IPS DF 19.7 (cell line): ENCODE data around the gene ZNF324B.
"Not testable (repeated sequence)": the region's sequence is repeated elsewhere in the genome, so short reads cannot be mapped to it uniquely, and the experiment has no call there.

Source experiments
- DNase-seq: peaks from one replicate; pipeline ENCODE4 v3.0.0-alpha.2; 2013; ENCODE audit warnings: low read depth, low spot score

ZNF324B gene

GRCh38 chr19:58453743-58454142, 2.3 kb downstream of the ZNF324B start:
- DNase-seq = no peak

- no peak for DNase-seq
Measured at GRCh38 chr19:58455306-58455705, 3.9 kb downstream of the ZNF324B start.

- DNase-seq = no peak
Measured at GRCh38 chr19:58456111-58456510, 4.7 kb downstream of the ZNF324B start.

- DNase-seq = no peak
Measured at GRCh38 chr19:58460039-58460438, 8.6 kb downstream of the ZNF324B start.

GRCh38 chr19:58466089-58466759, 14.8 kb downstream of the ZNF324B start:
- DNase-seq = no peak

GRCh38 chr19:58466760-58467589, 15.6 kb downstream of the ZNF324B start, which contains the start of gene ZNF324:
TSS of gene ZNF324 (plus strand) at chr19:58467080. CDS start at chr19:58469186, 2,106 bp downstream.
- peak; percentile 88 for DNase-seq

- no peak for DNase-seq
Measured at GRCh38 chr19:58468216-58468839, 16.9 kb downstream of the ZNF324B start.

GRCh38 chr19:58469241-58470013, 18.0 kb downstream of the ZNF324B start:
- no peak for DNase-seq

- DNase-seq = not testable (repeated sequence)
Measured at GRCh38 chr19:58470837-58471543, 19.6 kb downstream of the ZNF324B start.

GRCh38 chr19:58471736-58472135, 20.3 kb downstream of the ZNF324B start:
- DNase-seq = no peak

- DNase-seq = no peak
Measured at GRCh38 chr19:58473775-58474174, 22.4 kb downstream of the ZNF324B start.

GRCh38 chr19:58474291-58474996, 23.0 kb downstream of the ZNF324B start:
- DNase-seq = no peak

- DNase-seq = no peak
Measured at GRCh38 chr19:58474997-58475713, 23.7 kb downstream of the ZNF324B start.

- DNase-seq = peak; percentile 88
Measured at GRCh38 chr19:58475714-58476497, 24.5 kb downstream of the ZNF324B start, which contains the start of gene ZNF446. TSS of gene ZNF446 (plus strand) at chr19:58476352. CDS start at chr19:58477219, 867 bp downstream.

- DNase-seq = no peak
Measured at GRCh38 chr19:58476498-58477015, 25.1 kb downstream of the ZNF324B start.

- no peak for DNase-seq
Measured at GRCh38 chr19:58477130-58477529, 25.7 kb downstream of the ZNF324B start.

- DNase-seq = no peak
Measured at GRCh38 chr19:58477871-58478270, 26.4 kb downstream of the ZNF324B start.

- no peak for DNase-seq
Measured at GRCh38 chr19:58479303-58479702, 27.9 kb downstream of the ZNF324B start.
